Prostate gland (tissue), 2 donors: ENCODE measurements around the gene NPHP3. TPM values are rescaled to one million over a fixed set of nuclear protein-coding genes. Genes with fewer than 3 reads are reported as not detected.

ENCODE experiments used
- DNase-seq: peaks from one replicate; pipeline ENCODE4 v3.0.0-alpha.2; 2019; ENCODE audit warnings: low spot score
- H3K27ac ChIP-seq, 2 donors: fragments of 200-600 bp; sonication (generic); 2 replicates each; pipeline ENCODE4 v1.5.1; 2017 to 2019
- H3K27me3 ChIP-seq: fragments of 200-600 bp; sonication (generic); replicated peaks from 2 replicates; pipeline ENCODE4 v1.5.1; 2019; ENCODE audit not compliant: insufficient read depth
- H3K36me3 ChIP-seq, 2 donors: fragments of 200-600 bp; sonication (generic); 1 replicate in 1 of 2; 2 replicates in 1 of 2; pipeline versions ENCODE4 v1.5.1 to v1.8.1; 2017 to 2019
- H3K4me1 ChIP-seq: fragments of 200-600 bp; sonication (generic); replicated peaks from 2 replicates; pipeline ENCODE4 v1.5.1; 2019
- H3K4me3 ChIP-seq, 2 donors: fragments of 200-600 bp; sonication (generic); 2 replicates each; pipeline ENCODE4 v1.5.1; 2017 to 2019
- H3K9me3 ChIP-seq: fragments of 200-600 bp; sonication (generic); 2 replicates; pipeline ENCODE4 v1.5.1; 2017
- CTCF ChIP-seq, 4 experiments: fragments of 200-600 bp in 2 of 4; fragments of 450-650 bp in 2 of 4; sonication (generic) in 2 of 4; IDR thresholded peaks; 1 replicate in 3 of 4; 2 replicates in 1 of 4; pipeline ENCODE4 v1.5.1; 2016 to 2019; ENCODE audit warnings: antibody characterized with exemption in 4 of 4, mild to moderate bottlenecking in 2 of 4, moderate library complexity in 2 of 4
- POLR2A ChIP-seq: fragments of 450-650 bp; IDR thresholded peaks from one replicate; pipeline ENCODE4 v1.6.1; 2016; ENCODE audit warnings: antibody characterized with exemption, mild to moderate bottlenecking
- POLR2AphosphoS5 ChIP-seq: sonication (generic); formaldehyde crosslinking; IDR thresholded peaks from one replicate; pipeline ENCODE4 v1.6.1; 2017; ENCODE audit warnings: antibody characterized with exemption
- WGBS: methylation state at CpG from one replicate; pipeline ENCODE4 v1.1.5; 2018; 5-methylcytosine and 5-hydroxymethylcytosine counted together
- intact Hi-C: fragments of 100-400 bp; cut with DNase I; formaldehyde crosslinking; loops from one replicate; pipeline ENCODE4 v1.14.2; 2022
- total RNA-seq, 2 donors: library from RNA; depleted of rRNA; stranded (reverse); fragments of >200 nt; gene quantifications; one replicate each; pipeline ENCODE4 v1.1.0, GENCODE V29; 2016

NPHP3 gene
- total RNA-seq, 2 donors from 2014 or later, result 15.1 to 41.1 TPM

DNA sequence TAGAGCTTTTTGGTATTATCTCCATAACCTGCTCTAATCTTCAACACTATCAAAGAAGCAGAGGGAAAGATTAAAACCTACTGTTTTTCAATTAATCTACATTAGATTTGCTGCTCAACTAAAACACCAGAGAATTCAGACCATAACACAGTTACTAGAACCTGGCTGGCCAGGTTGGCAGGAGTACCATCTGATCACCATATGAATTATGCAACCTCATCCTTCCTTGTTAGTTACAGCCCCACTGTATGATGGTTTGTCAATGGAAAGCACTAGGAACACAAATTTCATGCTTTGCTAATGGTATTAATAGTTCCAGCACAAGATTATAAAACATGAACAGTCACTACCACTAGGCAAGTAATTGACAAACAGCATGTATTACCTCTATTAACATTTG lies 5.8 kb downstream of the NPHP3 start:
- no peak overlapping the region for H3K4me3 ChIP-seq
- intact Hi-C loops, result no loop called here
- TF ChIP-seq CTCF (IDR thresholded peaks at IDR 0.05), result no peak
- TF ChIP-seq POLR2AphosphoS5, result no peak
- no peak for TF ChIP-seq POLR2A

GRCh38 chr3:132713977-132714727 lies 8.1 kb downstream of the NPHP3 start:
- TF ChIP-seq CTCF (IDR thresholded peaks at IDR 0.05), result no peak
- TF ChIP-seq POLR2A, result no peak
- no peak for TF ChIP-seq POLR2AphosphoS5
- H3K9me3 ChIP-seq, result no peaks in the 10 kb centered on the region
- H3K4me3 ChIP-seq, result no peak overlapping the region
- 69% methylated on average over 5 of the region's 5 CpGs for WGBS
- no peak for DNase-seq
- intact Hi-C loops, result no loop called here
- peaks cover 2% of the 10 kb centered on the region for H3K4me1 ChIP-seq
- H3K27ac ChIP-seq, result no peak overlapping the region
- H3K27me3 ChIP-seq, result no peaks in the 10 kb centered on the region
- H3K36me3 ChIP-seq, result no peaks in the 10 kb centered on the region

More for the DNA sequence above, 5.8 kb downstream of the NPHP3 start:
- Histone ChIP-seq H3K4me1 (peaks cover 12% of the 10 kb centered on the region), H3K27me3 (no peaks in the 10 kb centered on the region), H3K36me3 (no peaks in the 10 kb centered on the region), H3K27ac (no peak overlapping the region), H3K9me3 (no peaks in the 10 kb centered on the region)
- DNase-seq, result no peak

GRCh38 chr3:132710311-132710710 lies 11.9 kb downstream of the NPHP3 start:
- H3K27me3 ChIP-seq, result no peaks in the 10 kb centered on the region
- H3K27ac ChIP-seq, result no peak overlapping the region
- TF ChIP-seq CTCF (IDR thresholded peaks at IDR 0.05) (no peak), POLR2AphosphoS5 (no peak), POLR2A (no peak)
- H3K36me3 ChIP-seq, result no peaks in the 10 kb centered on the region
- WGBS, result 91% methylated on average over 6 of the region's 6 CpGs
- no peaks in the 10 kb centered on the region for H3K4me1 ChIP-seq
- intact Hi-C loops, result no loop called here
- no peak overlapping the region for H3K4me3 ChIP-seq
- no peak for DNase-seq
- no peaks in the 10 kb centered on the region for H3K9me3 ChIP-seq

GRCh38 chr3:132709761-132710160 lies 12.4 kb downstream of the NPHP3 start:
- Histone ChIP-seq H3K9me3 (no peaks in the 10 kb centered on the region), H3K4me1 (no peaks in the 10 kb centered on the region), H3K27me3 (no peaks in the 10 kb centered on the region), H3K27ac (no peak overlapping the region), H3K4me3 (no peak overlapping the region), H3K36me3 (no peaks in the 10 kb centered on the region)
- WGBS, result 90% methylated on average over 5 of the region's 5 CpGs
- no peak for DNase-seq
- TF ChIP-seq POLR2AphosphoS5, result no peak
- TF ChIP-seq POLR2A, result no peak
- no peak for TF ChIP-seq CTCF (IDR thresholded peaks at IDR 0.05)
- intact Hi-C loops, result no loop called here

DNA sequence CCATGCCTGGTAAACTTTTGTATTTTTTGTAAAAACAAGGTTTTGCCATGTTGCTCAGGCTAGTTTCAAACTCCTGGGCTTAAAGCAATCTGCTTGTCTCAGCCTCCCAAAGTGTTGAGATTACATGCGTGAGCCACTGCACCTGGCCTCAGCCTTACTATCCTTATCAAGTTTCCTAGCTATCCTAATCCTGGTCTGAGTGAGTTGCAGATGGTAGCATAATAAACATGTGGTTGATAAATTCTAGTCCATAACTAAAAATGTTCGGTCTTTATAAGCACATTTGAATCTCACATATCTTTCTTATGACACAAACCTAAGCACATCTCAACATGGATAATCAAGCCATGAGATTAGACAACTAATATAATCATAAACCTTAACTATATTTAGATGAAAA lies 18.5 kb downstream of the NPHP3 start:
- intact Hi-C loops, result no loop called here
- WGBS, result 93% methylated on average over 2 of the region's 2 CpGs
- no peak overlapping the region for H3K27ac ChIP-seq
- H3K9me3 ChIP-seq, result no peaks in the 10 kb centered on the region
- no peak overlapping the region for H3K4me3 ChIP-seq
- TF ChIP-seq POLR2AphosphoS5 (no peak), CTCF (IDR thresholded peaks at IDR 0.05) (no peak), POLR2A (no peak)
- H3K36me3 ChIP-seq, result peaks cover 0 to 5% of the 10 kb centered on the region in 2 donors
- no peaks in the 10 kb centered on the region for H3K27me3 ChIP-seq
- DNase-seq, result no peak
- H3K4me1 ChIP-seq, result no peaks in the 10 kb centered on the region
